Upper lobe of left lung (tissue), 6 donors: ENCODE measurements around the gene CD7. TPM values are rescaled to one million over a fixed set of nuclear protein-coding genes. Genes with fewer than 3 reads are reported as not detected.
A peak's percentile ranks its signal among the peaks of the same experiment; 100 is the strongest.

Experiments
- ATAC-seq, 2 donors: fragments of 200-7000 bp; cut with Tn5 transposase; one replicate each; pipeline ENCODE4 v1.9.1; 2022; ENCODE audit warnings: mild to moderate bottlenecking in 2 of 2, moderate library complexity in 2 of 2; ENCODE audit not compliant: low FRiP score in 2 of 2
- DNase-seq, 2 donors: peaks; one replicate each; pipeline ENCODE4 v3.0.0-alpha.2; 2019 to 2020
- H3K27ac ChIP-seq, 4 donors: fragments of 200-600 bp; sonication (generic); one replicate each; pipeline ENCODE4 v1.5.1; 2016 to 2019
- H3K27me3 ChIP-seq, 4 donors: fragments of 200-600 bp; sonication (generic); one replicate each; pipeline ENCODE4 v1.5.1; 2017 to 2019
- H3K36me3 ChIP-seq, 4 donors: fragments of 200-600 bp; sonication (generic); one replicate each; pipeline ENCODE4 v1.5.1; 2016 to 2019
- H3K4me1 ChIP-seq, 4 donors: fragments of 200-600 bp; sonication (generic); one replicate each; pipeline ENCODE4 v1.5.1; 2018 to 2019
- H3K4me3 ChIP-seq, 4 donors: fragments of 200-600 bp; sonication (generic); one replicate each; pipeline ENCODE4 v1.5.1; 2017 to 2019; ENCODE audit warnings: mild to moderate bottlenecking in 2 of 4, moderate library complexity in 1 of 4
- H3K9me3 ChIP-seq, 4 donors: fragments of 200-600 bp; sonication (generic); one replicate each; pipeline ENCODE4 v1.5.1; 2018 to 2019
- EP300 ChIP-seq, 4 donors: sonication (generic); formaldehyde crosslinking; IDR thresholded peaks; one replicate each; pipeline ENCODE4 v1.5.1; 2017; ENCODE audit warnings: antibody characterized with exemption in 4 of 4, control low read depth in 2 of 4
- POLR2A ChIP-seq, 4 donors: fragments of 450-650 bp; IDR thresholded peaks; one replicate each; pipeline ENCODE4 v1.5.1; 2016 to 2017; ENCODE audit warnings: antibody characterized with exemption in 4 of 4, mild to moderate bottlenecking in 2 of 4
- POLR2AphosphoS5 ChIP-seq, 2 donors: sonication (generic); formaldehyde crosslinking; IDR thresholded peaks; one replicate each; pipeline ENCODE4 v1.5.1; 2017; ENCODE audit warnings: antibody characterized with exemption in 2 of 2
- WGBS, 2 donors: methylation state at CpG; one replicate each; pipeline ENCODE4 v1.1.5; 2017 to 2018; 5-methylcytosine and 5-hydroxymethylcytosine counted together
- total RNA-seq, 6 donors: library from RNA; depleted of rRNA in 4 of 6; stranded (reverse); fragments of >200 nt in 4 of 6; gene quantifications; one replicate each; pipeline versions ENCODE4 v1.1.0 to v1.2.1, GENCODE V29; 2016 to 2021
- TF ChIP-seq, protein P1 (sequence below), 6 experiments: fragments of 450-650 bp in 4 of 6; fragments of 200-600 bp in 2 of 6; sonication (generic) in 2 of 6; IDR thresholded peaks; one replicate each; pipeline ENCODE4 v1.5.1; 2016 to 2019; ENCODE audit warnings: antibody characterized with exemption in 6 of 6
- donor health status: DM: no; HTN: no; CAD: no; lungs with moderate emphysema.
- donor health status: DM: no; HTN: yes; CAD: no; lungs with severe emphysema.

CD7 gene
- total RNA-seq, 6 donors from 2014 or later: 5.2 to 24.7 (median 7.6) TPM

DNA sequence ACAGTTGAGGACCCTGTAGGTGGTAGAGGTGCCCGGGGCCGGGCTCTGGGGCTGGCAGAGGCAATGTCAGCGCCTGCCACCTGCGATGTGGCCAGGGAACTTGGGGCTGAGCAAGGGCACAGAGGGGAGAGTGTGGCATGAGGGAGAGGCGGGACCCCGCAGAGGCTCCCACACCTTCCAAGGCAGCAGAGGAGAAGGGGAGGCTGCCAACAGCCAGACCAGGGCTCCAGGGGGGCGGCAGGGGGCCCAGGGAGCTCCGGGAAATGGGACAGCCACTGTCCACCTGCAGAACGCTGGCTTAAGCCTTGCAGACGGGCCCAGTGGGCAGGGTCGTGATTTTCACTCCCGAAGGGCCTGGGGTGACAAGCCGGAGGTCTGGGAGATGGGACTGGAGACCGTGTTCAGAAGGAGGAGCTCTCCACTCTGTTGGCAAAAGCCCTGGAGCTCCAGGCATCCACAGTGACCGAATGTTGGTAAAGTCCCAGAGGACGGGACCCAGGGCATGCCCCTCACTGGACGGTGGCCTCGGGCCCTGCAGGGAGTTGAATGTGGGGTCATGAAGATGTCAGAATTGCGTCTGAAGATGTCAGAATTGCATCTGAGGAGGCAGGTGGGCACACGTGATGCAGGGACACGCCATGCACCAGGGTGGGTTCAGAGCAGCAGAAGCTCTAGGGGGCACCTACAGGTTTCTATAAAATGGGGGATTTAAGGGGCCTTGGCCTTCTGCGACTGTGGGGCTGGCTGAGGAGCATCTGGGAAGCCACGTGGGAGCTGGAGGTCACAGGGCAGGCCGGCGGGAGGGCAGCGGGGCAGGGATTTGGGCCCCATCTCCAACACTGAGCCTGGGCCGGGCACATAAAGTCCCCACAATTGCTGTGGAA, 18.6 kb downstream of the CD7 start:
- Histone ChIP-seq H3K9me3 (no peaks in the 10 kb centered on the region), H3K27me3 (no peaks in the 10 kb centered on the region), H3K4me3 (peak overlapping the region in 3 of 4 donors; percentile 40 to 52 (median 43)), H3K27ac (peak overlapping the region; percentile 98 to 99 (median 99)), H3K36me3 (no peaks in the 10 kb centered on the region), H3K4me1 (peaks cover 47 to 56% (median 49%) of the 10 kb centered on the region in 4 donors)
- ATAC-seq: no peak
- WGBS, 2 donors: 63 to 81% methylated on average over 20 to 27 of the region's 27 CpGs
- DNase-seq: peak in 1 of 2 donors; percentile 80
- TF ChIP-seq EP300 (IDR thresholded peaks at IDR 0.05) (no peak), POLR2A (IDR thresholded peaks at IDR 0.05) (peak in 1 of 4 donors; percentile 56)
- TF ChIP-seq, protein P1, sequence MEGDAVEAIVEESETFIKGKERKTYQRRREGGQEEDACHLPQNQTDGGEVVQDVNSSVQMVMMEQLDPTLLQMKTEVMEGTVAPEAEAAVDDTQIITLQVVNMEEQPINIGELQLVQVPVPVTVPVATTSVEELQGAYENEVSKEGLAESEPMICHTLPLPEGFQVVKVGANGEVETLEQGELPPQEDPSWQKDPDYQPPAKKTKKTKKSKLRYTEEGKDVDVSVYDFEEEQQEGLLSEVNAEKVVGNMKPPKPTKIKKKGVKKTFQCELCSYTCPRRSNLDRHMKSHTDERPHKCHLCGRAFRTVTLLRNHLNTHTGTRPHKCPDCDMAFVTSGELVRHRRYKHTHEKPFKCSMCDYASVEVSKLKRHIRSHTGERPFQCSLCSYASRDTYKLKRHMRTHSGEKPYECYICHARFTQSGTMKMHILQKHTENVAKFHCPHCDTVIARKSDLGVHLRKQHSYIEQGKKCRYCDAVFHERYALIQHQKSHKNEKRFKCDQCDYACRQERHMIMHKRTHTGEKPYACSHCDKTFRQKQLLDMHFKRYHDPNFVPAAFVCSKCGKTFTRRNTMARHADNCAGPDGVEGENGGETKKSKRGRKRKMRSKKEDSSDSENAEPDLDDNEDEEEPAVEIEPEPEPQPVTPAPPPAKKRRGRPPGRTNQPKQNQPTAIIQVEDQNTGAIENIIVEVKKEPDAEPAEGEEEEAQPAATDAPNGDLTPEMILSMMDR (IDR thresholded peaks at IDR 0.05): no peak

- TF ChIP-seq EP300 (IDR thresholded peaks at IDR 0.05): peak; percentile 95 to 97 (median 96)
- peak in 3 of 4 donors; percentile 52 to 91 (median 56) for TF ChIP-seq POLR2A (IDR thresholded peaks at IDR 0.05)
- TF ChIP-seq, protein P1 (IDR thresholded peaks at IDR 0.05): peak in 1 of 6 experiments; percentile 15
- peak; percentile 96 for TF ChIP-seq POLR2AphosphoS5 (IDR thresholded peaks at IDR 0.05)
- WGBS, 2 donors: 1% methylated on average over 8 to 33 of the region's 36 CpGs
- Histone ChIP-seq H3K27me3 (no peaks in the 10 kb centered on the region), H3K27ac (peak overlapping the region; percentile 98 to 99 (median 99)), H3K4me3 (peak overlapping the region in 3 of 4 donors; percentile 40 to 52 (median 43)), H3K9me3 (no peaks in the 10 kb centered on the region), H3K4me1 (peaks cover 51 to 60% (median 54%) of the 10 kb centered on the region in 4 donors), H3K36me3 (no peaks in the 10 kb centered on the region)
- peak; percentile 89 to 90 for ATAC-seq
- DNase-seq: peak; percentile 95
Measured at GRCh38 chr17:82297714-82298537, 19.5 kb downstream of the CD7 start.

- peaks cover 51 to 60% (median 54%) of the 10 kb centered on the region in 4 donors for H3K4me1 ChIP-seq
- ATAC-seq: peak; percentile 50 to 65
- peak overlapping the region in 3 of 4 donors; percentile 40 to 52 (median 43) for H3K4me3 ChIP-seq
Measured at GRCh38 chr17:82297280-82297713, 20.1 kb downstream of the CD7 start.

More at GRCh38 chr17:82297280-82297713, 20.1 kb downstream of the CD7 start:
- H3K27ac ChIP-seq: peak overlapping the region; percentile 98 to 99 (median 99)
- H3K27me3 ChIP-seq: no peaks in the 10 kb centered on the region
- H3K9me3 ChIP-seq: no peaks in the 10 kb centered on the region
- TF ChIP-seq POLR2AphosphoS5 (IDR thresholded peaks at IDR 0.05) (peak; percentile 96 to 97), EP300 (IDR thresholded peaks at IDR 0.05) (peak; percentile 97 to 100 (median 100)), POLR2A (IDR thresholded peaks at IDR 0.05) (peak in 1 of 4 donors; percentile 73)
- TF ChIP-seq, protein P1 (IDR thresholded peaks at IDR 0.05): peak in 1 of 6 experiments; percentile 14
- H3K36me3 ChIP-seq: no peaks in the 10 kb centered on the region
- WGBS, 2 donors: 23 to 44% methylated on average over 19 of the region's 19 CpGs
- peak; percentile 96 for DNase-seq
